Stomach smooth muscle (tissue), 2 donors: ENCODE measurements around the gene OR1C1.
"Not testable (repeated sequence)": the region's sequence is repeated elsewhere in the genome, so short reads cannot be mapped to it uniquely, and the experiment has no call there.

Experiments
- H3K27ac ChIP-seq: one replicate; pipeline ENCODE4 v1.7.0; 2013; ENCODE audit warnings: mild to moderate bottlenecking, low read length, inconsistent platforms
- H3K27me3 ChIP-seq, 2 donors: one replicate each; pipeline ENCODE4 v1.7.0; 2013; ENCODE audit warnings: low read length in 2 of 2; ENCODE audit not compliant: insufficient read depth in 2 of 2, control insufficient read depth in 1 of 2
- H3K36me3 ChIP-seq, 2 donors: one replicate each; pipeline ENCODE4 v1.7.0; 2013; ENCODE audit warnings: low read length in 2 of 2; ENCODE audit not compliant: control insufficient read depth in 2 of 2, insufficient read depth in 2 of 2
- H3K4me1 ChIP-seq: one replicate; pipeline ENCODE4 v1.7.0; 2013; ENCODE audit warnings: low read length; ENCODE audit not compliant: control insufficient read depth, insufficient read depth
- H3K4me3 ChIP-seq, 2 donors: one replicate each; pipeline ENCODE4 v1.7.0; 2013; ENCODE audit warnings: low read length in 2 of 2
- H3K9ac ChIP-seq, 2 donors: one replicate each; pipeline ENCODE4 v1.7.0; 2013; ENCODE audit warnings: low read length in 2 of 2, mild to moderate bottlenecking in 1 of 2
- H3K9me3 ChIP-seq, 2 donors: one replicate each; pipeline ENCODE4 v1.7.0; 2013; ENCODE audit warnings: low read length in 2 of 2; ENCODE audit not compliant: control insufficient read depth in 2 of 2
- donor health status: healthy.
- donor health status: Pancreatic carcinoma.

The OR1C1 gene

GRCh38 chr1:247738315-247738714, 22.0 kb downstream of the OR1C1 start, which contains the start of gene OR14K1:
TSS of gene OR14K1 (plus strand) at chr1:247738615. CDS start at chr1:247738615, 0 bp downstream.
- Histone ChIP-seq H3K4me3 (no peak within 1 kb of the TSS), H3K4me1 (no peaks in the 10 kb centered on the region), H3K27me3 (no peaks in the 10 kb centered on the region), H3K9me3 (no peaks in the 10 kb centered on the region), H3K9ac (no peak within 1 kb of the TSS), H3K27ac (no peak within 1 kb of the TSS), H3K36me3 (no peaks in the 10 kb centered on the region)

DNA sequence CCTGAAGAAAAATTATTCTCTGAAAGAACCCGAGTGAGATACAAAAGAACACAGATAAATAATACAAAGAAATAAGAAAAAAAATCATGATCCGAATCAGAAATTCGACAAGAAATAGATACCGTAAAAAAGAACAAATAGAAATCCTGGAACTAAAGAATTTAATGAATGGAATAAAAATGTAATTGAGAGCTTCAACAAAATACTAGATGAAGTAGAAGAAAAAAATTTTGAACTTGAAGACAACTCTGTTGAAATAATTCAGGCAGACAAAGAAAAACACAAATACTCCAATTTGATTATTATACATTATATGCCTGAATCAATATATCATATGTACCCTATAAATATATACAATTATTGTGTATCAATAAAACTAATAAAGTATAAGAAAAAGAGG, 39.1 kb downstream of the OR1C1 start:
- Histone ChIP-seq H3K27ac (no peak overlapping the region), H3K9me3 (peaks cover 0 to 5% of the 10 kb centered on the region in 2 donors), H3K4me3 (no peak overlapping the region), H3K36me3 (no peaks in the 10 kb centered on the region), H3K27me3 (no peaks in the 10 kb centered on the region), H3K9ac (no peak overlapping the region), H3K4me1 (no peaks in the 10 kb centered on the region)

GRCh38 chr1:247716546-247716945, 43.8 kb downstream of the OR1C1 start, which contains the start of gene OR6F1:
TSS of gene OR6F1 (minus strand) at chr1:247716646. CDS start at chr1:247712755, 3,891 bp downstream.
- Histone ChIP-seq H3K36me3 (no peaks in the 10 kb centered on the region), H3K4me1 (no peaks in the 10 kb centered on the region), H3K9ac (no peak within 1 kb of the TSS), H3K27me3 (no peaks in the 10 kb centered on the region), H3K27ac (no peak within 1 kb of the TSS), H3K9me3 (peaks cover 0 to 3% of the 10 kb centered on the region in 2 donors), H3K4me3 (no peak within 1 kb of the TSS)

- Histone ChIP-seq H3K9ac (no peak overlapping the region), H3K36me3 (no peaks in the 10 kb centered on the region), H3K27me3 (no peaks in the 10 kb centered on the region), H3K27ac (no peak overlapping the region), H3K4me3 (no peak overlapping the region), H3K9me3 (no peaks in the 10 kb centered on the region), H3K4me1 (no peaks in the 10 kb centered on the region)
Measured at GRCh38 chr1:247713753-247714152, 46.6 kb downstream of the OR1C1 start.

DNA sequence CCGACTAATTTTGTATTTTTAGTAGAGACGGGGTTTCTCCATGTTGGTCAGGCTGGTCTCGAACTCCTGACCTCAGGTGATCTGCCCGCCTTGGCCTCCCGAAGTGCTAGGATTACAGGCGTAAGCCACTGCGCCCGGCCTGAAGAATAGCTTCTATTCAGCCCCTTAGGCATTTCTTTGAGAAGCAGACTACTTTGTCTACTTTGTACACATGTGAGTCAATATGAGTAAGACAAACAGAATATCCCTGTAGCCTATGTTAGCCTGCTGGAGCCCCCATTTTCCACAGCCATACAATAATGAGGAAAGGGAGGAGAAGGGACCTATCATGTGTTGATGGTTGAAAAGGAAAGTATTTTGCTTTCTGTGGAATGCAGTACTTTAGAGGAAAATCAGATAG, 49.7 kb downstream of the OR1C1 start:
- not testable (repeated sequence) for H3K4me1 ChIP-seq, H3K4me3 ChIP-seq, H3K27me3 ChIP-seq, H3K27ac ChIP-seq, H3K9ac ChIP-seq, H3K9me3 ChIP-seq, H3K36me3 ChIP-seq
